Measurements from ENCODE around the gene NAA80. TPM values are rescaled to one million over a fixed set of nuclear protein-coding genes. Genes with fewer than 3 reads are reported as not detected.

NAA80 gene
- polyA plus RNA-seq, 1 donor from 2014 or later, result 4.6 TPM

DNA sequence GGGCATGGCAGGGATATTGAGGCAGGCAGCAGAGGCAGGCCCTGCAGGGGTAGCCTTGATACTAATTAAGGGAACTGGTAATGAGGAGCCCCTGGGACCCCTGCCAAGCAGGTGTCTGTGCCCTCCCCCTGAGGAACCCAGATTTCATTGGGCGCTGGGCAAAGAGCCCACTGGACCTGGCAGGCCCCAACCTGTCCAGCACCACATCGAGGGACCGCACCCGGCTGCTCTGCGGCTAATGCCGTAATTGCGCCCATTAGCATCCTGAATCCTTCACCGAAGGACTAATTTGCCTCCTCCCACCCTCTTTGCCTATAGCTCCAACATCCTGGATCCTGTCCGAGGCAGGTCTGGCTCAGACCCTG is 44.0 kb downstream of the NAA80 start:
- TF ChIP-seq TAF1 (IDR thresholded peaks at IDR 0.05; ENCODE audit: low read depth), result no peak
- no peak for TF ChIP-seq MXI1 (conservative IDR thresholded peaks at IDR 0.05; ENCODE audit: poor library complexity, severe bottlenecking)
- TF ChIP-seq EP300 (conservative IDR thresholded peaks at IDR 0.05; ENCODE audit: poor library complexity, severe bottlenecking), result no peak
- no peak for TF ChIP-seq RAD21 (conservative IDR thresholded peaks at IDR 0.05)
- TF ChIP-seq SMC3 (conservative IDR thresholded peaks at IDR 0.05; ENCODE audit: poor library complexity), result no peak
- no peak for TF ChIP-seq EZH2 (IDR thresholded peaks at IDR 0.05; ENCODE audit: borderline replicate concordance, insufficient read depth, low read length, poor library complexity, severe bottlenecking)
- TF ChIP-seq, protein P1, sequence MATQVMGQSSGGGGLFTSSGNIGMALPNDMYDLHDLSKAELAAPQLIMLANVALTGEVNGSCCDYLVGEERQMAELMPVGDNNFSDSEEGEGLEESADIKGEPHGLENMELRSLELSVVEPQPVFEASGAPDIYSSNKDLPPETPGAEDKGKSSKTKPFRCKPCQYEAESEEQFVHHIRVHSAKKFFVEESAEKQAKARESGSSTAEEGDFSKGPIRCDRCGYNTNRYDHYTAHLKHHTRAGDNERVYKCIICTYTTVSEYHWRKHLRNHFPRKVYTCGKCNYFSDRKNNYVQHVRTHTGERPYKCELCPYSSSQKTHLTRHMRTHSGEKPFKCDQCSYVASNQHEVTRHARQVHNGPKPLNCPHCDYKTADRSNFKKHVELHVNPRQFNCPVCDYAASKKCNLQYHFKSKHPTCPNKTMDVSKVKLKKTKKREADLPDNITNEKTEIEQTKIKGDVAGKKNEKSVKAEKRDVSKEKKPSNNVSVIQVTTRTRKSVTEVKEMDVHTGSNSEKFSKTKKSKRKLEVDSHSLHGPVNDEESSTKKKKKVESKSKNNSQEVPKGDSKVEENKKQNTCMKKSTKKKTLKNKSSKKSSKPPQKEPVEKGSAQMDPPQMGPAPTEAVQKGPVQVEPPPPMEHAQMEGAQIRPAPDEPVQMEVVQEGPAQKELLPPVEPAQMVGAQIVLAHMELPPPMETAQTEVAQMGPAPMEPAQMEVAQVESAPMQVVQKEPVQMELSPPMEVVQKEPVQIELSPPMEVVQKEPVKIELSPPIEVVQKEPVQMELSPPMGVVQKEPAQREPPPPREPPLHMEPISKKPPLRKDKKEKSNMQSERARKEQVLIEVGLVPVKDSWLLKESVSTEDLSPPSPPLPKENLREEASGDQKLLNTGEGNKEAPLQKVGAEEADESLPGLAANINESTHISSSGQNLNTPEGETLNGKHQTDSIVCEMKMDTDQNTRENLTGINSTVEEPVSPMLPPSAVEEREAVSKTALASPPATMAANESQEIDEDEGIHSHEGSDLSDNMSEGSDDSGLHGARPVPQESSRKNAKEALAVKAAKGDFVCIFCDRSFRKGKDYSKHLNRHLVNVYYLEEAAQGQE (IDR thresholded peaks at IDR 0.05; ENCODE audit: borderline replicate concordance), result no peak
- no peak for TF ChIP-seq POLR2AphosphoS5 (IDR thresholded peaks at IDR 0.05)
- TF ChIP-seq, protein P2, sequence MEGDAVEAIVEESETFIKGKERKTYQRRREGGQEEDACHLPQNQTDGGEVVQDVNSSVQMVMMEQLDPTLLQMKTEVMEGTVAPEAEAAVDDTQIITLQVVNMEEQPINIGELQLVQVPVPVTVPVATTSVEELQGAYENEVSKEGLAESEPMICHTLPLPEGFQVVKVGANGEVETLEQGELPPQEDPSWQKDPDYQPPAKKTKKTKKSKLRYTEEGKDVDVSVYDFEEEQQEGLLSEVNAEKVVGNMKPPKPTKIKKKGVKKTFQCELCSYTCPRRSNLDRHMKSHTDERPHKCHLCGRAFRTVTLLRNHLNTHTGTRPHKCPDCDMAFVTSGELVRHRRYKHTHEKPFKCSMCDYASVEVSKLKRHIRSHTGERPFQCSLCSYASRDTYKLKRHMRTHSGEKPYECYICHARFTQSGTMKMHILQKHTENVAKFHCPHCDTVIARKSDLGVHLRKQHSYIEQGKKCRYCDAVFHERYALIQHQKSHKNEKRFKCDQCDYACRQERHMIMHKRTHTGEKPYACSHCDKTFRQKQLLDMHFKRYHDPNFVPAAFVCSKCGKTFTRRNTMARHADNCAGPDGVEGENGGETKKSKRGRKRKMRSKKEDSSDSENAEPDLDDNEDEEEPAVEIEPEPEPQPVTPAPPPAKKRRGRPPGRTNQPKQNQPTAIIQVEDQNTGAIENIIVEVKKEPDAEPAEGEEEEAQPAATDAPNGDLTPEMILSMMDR (IDR thresholded peaks at IDR 0.05; ENCODE audit: poor library complexity, severe bottlenecking), result no peak
- no peaks in the 10 kb centered on the region for H3K27me3 ChIP-seq (ENCODE audit: insufficient read depth, low read depth, low read length)
- H4K20me1 ChIP-seq (ENCODE audit: insufficient read depth), result no peaks in the 10 kb centered on the region
- peaks cover 5% of the 10 kb centered on the region for H3F3A ChIP-seq (ENCODE audit: insufficient read depth, low read length, poor library complexity, severe bottlenecking)
- no peak overlapping the region for H3K27ac ChIP-seq (ENCODE audit: low read length)
- H3K36me3 ChIP-seq (ENCODE audit: insufficient read depth, low read length), result peaks cover 5% of the 10 kb centered on the region
- H3K9ac ChIP-seq (ENCODE audit: low read length), result no peak overlapping the region
- no peaks in the 10 kb centered on the region for H3K9me2 ChIP-seq (ENCODE audit: insufficient read depth, low read length)
- H2AFZ ChIP-seq (ENCODE audit: low read depth, low read length), result no peak overlapping the region
- no peaks in the 10 kb centered on the region for H3K9me3 ChIP-seq (ENCODE audit: low read length)
- no peak overlapping the region for H3K4me2 ChIP-seq (ENCODE audit: low read length)
- peaks cover 13% of the 10 kb centered on the region for H3K79me2 ChIP-seq (replicated peaks; ENCODE audit: insufficient read depth, low read length)
- H3K4me3 ChIP-seq (ENCODE audit: low read length), result no peak overlapping the region

DNA sequence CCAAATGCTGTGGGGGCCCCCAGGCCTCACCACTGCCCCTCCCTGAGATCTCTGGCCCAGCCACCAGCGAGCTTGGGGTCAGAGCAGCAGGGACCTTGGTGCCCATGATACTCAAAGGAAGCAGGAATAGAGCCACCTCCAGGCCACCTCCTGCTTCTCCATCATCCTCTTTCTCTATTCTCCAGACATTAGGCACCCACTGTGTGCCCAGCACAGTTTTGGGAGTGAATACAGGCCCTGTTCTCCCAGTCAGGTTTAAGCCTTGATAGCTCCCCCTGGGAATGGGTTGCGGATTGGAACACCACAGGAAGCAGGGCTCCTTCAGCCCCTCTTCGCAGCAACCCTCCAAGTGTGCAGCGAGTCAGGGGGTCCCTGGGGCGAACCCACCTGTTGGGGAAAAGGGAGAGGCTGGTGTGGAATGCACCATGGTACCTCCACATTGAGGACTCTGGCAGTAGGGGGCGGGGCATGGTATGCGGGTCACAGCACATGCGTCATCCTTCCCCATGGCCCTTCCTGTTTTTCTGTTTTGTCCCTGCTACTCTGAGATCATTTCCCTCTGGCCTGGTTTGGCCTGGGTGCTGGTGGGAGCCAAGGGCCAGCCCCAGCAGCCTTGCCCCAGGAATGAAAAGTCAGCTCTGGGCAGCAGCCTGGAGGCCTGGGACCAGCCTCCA is 44.5 kb downstream of the NAA80 start:
- H3K9me2 ChIP-seq (ENCODE audit: insufficient read depth, low read length), result no peaks in the 10 kb centered on the region
- H3K79me2 ChIP-seq (replicated peaks; ENCODE audit: insufficient read depth, low read length), result peaks cover 18% of the 10 kb centered on the region
- TF ChIP-seq, protein P2 (IDR thresholded peaks at IDR 0.05; ENCODE audit: poor library complexity, severe bottlenecking), result no peak
- no peak for TF ChIP-seq TAF1 (IDR thresholded peaks at IDR 0.05; ENCODE audit: low read depth)
- no peak for TF ChIP-seq POLR2AphosphoS5 (IDR thresholded peaks at IDR 0.05)
- no peak for TF ChIP-seq EZH2 (IDR thresholded peaks at IDR 0.05; ENCODE audit: borderline replicate concordance, insufficient read depth, low read length, poor library complexity, severe bottlenecking)
- no peak for TF ChIP-seq SMC3 (conservative IDR thresholded peaks at IDR 0.05; ENCODE audit: poor library complexity)
- TF ChIP-seq RAD21 (conservative IDR thresholded peaks at IDR 0.05), result no peak
- TF ChIP-seq EP300 (conservative IDR thresholded peaks at IDR 0.05; ENCODE audit: poor library complexity, severe bottlenecking), result no peak
- TF ChIP-seq, protein P1 (IDR thresholded peaks at IDR 0.05; ENCODE audit: borderline replicate concordance), result no peak
- no peak for TF ChIP-seq MXI1 (conservative IDR thresholded peaks at IDR 0.05; ENCODE audit: poor library complexity, severe bottlenecking)
- H3K9ac ChIP-seq (ENCODE audit: low read length), result no peak overlapping the region
- peaks cover 5% of the 10 kb centered on the region for H3F3A ChIP-seq (ENCODE audit: insufficient read depth, low read length, poor library complexity, severe bottlenecking)
- H2AFZ ChIP-seq (ENCODE audit: low read depth, low read length), result no peak overlapping the region
- no peak overlapping the region for H3K4me2 ChIP-seq (ENCODE audit: low read length)
- no peaks in the 10 kb centered on the region for H3K27me3 ChIP-seq (ENCODE audit: insufficient read depth, low read depth, low read length)
- no peaks in the 10 kb centered on the region for H4K20me1 ChIP-seq (ENCODE audit: insufficient read depth)
- no peak overlapping the region for H3K4me3 ChIP-seq (ENCODE audit: low read length)
- H3K27ac ChIP-seq (ENCODE audit: low read length), result no peak overlapping the region
- peaks cover 5% of the 10 kb centered on the region for H3K36me3 ChIP-seq (ENCODE audit: insufficient read depth, low read length)
- no peaks in the 10 kb centered on the region for H3K9me3 ChIP-seq (ENCODE audit: low read length)

Measured in neural cell (in vitro differentiated cells).